HepG2 (cell line): ENCODE results near the gene LAMB2. TPM values are rescaled to one million over a fixed set of nuclear protein-coding genes. Genes with fewer than 3 reads are reported as not detected.

Experiments
- ARNTL ChIP-seq: sonication (generic); formaldehyde crosslinking; IDR thresholded peaks from 2 replicates; pipeline ENCODE4 v1.4.0; 2020; ENCODE audit warnings: mild to moderate bottlenecking, missing genetic modification reagents
- CHD4 ChIP-seq: fragments of 200-600 bp; sonication (generic); IDR thresholded peaks from 2 replicates; pipeline ENCODE4 v1.7.0; 2017; ENCODE audit warnings: mild to moderate bottlenecking, low read length, borderline replicate concordance
- EEA1 ChIP-seq: sonication (generic); formaldehyde crosslinking; IDR thresholded peaks from 2 replicates; pipeline ENCODE4 v1.5.1; 2020; ENCODE audit warnings: mild to moderate bottlenecking, missing genetic modification reagents, borderline replicate concordance
- FOSL1 ChIP-seq: sonication (generic); formaldehyde crosslinking; IDR thresholded peaks from 2 replicates; pipeline ENCODE4 v1.9.0; 2021; ENCODE audit warnings: missing genetic modification reagents, borderline replicate concordance
- HHEX ChIP-seq: IDR thresholded peaks from 2 replicates; pipeline ENCODE4 v1.6.1; 2016; ENCODE audit warnings: control low read depth
- RARA ChIP-seq: IDR thresholded peaks from 2 replicates; pipeline ENCODE4 v1.6.1; 2016; ENCODE audit warnings: missing genetic modification reagents, missing compliant biosample characterization
- SCMH1 ChIP-seq: sonication (generic); formaldehyde crosslinking; IDR thresholded peaks from 2 replicates; pipeline ENCODE4 v1.9.0; 2021; ENCODE audit warnings: missing genetic modification reagents, mild to moderate bottlenecking, borderline replicate concordance
- SOX5 ChIP-seq: IDR thresholded peaks from 2 replicates; pipeline ENCODE4 v1.6.1; 2016; ENCODE audit warnings: borderline replicate concordance
- SP140L ChIP-seq: sonication (generic); formaldehyde crosslinking; IDR thresholded peaks from 2 replicates; pipeline ENCODE4 v1.4.0; 2020; ENCODE audit warnings: missing genetic modification reagents, borderline replicate concordance
- SYNCRIP ChIP-seq: fragments of 200-400 bp; formaldehyde crosslinking; IDR thresholded peaks from 2 replicates; pipeline ENCODE4 v1.6.1; 2018; ENCODE audit warnings: mild to moderate bottlenecking, low read depth, low read length; ENCODE audit not compliant: insufficient read depth
- TP53 ChIP-seq: sonication (generic); formaldehyde crosslinking; conservative IDR thresholded peaks from 2 replicates; pipeline ENCODE4 v1.4.0; 2020; ENCODE audit warnings: missing genetic modification reagents
- ZFP62 ChIP-seq: sonication (generic); formaldehyde crosslinking; IDR thresholded peaks from 2 replicates; pipeline ENCODE4 v1.4.0; 2020; ENCODE audit warnings: missing genetic modification reagents
- ZFX ChIP-seq: sonication (generic); formaldehyde crosslinking; IDR thresholded peaks from 2 replicates; pipeline ENCODE4 v1.4.0; 2020; ENCODE audit warnings: mild to moderate bottlenecking, low read depth, missing genetic modification reagents, moderate library complexity
- ZKSCAN5 ChIP-seq: sonication (generic); formaldehyde crosslinking; IDR thresholded peaks from 2 replicates; pipeline ENCODE4 v1.5.1; 2020; ENCODE audit warnings: mild to moderate bottlenecking, missing genetic modification reagents
- ZNF207 ChIP-seq: fragments of 450-650 bp; IDR thresholded peaks from 2 replicates; pipeline ENCODE4 v1.6.1; 2016; ENCODE audit warnings: antibody characterized with exemption, borderline replicate concordance
- ZNF276 ChIP-seq: sonication (generic); formaldehyde crosslinking; IDR thresholded peaks from 2 replicates; pipeline ENCODE4 v1.4.0; 2020; ENCODE audit warnings: mild to moderate bottlenecking, low read depth, missing genetic modification reagents
- ZNF337 ChIP-seq: sonication (generic); formaldehyde crosslinking; IDR thresholded peaks from 2 replicates; pipeline ENCODE4 v1.5.1; 2020; ENCODE audit warnings: missing genetic modification reagents, low read depth, mild to moderate bottlenecking, borderline replicate concordance
- ZNF564 ChIP-seq: sonication (generic); formaldehyde crosslinking; IDR thresholded peaks from 2 replicates; pipeline ENCODE4 v1.8.1; 2023; ENCODE audit warnings: mild to moderate bottlenecking, missing genetic modification reagents
- ZNF609 ChIP-seq: sonication (generic); formaldehyde crosslinking; IDR thresholded peaks from 2 replicates; pipeline ENCODE4 v1.4.0; 2020; ENCODE audit warnings: mild to moderate bottlenecking, missing genetic modification reagents, borderline replicate concordance
- ZNF777 ChIP-seq: sonication (generic); formaldehyde crosslinking; IDR thresholded peaks from 2 replicates; pipeline ENCODE4 v1.4.0; 2020; ENCODE audit warnings: missing genetic modification reagents
- ZNF850 ChIP-seq: sonication (generic); formaldehyde crosslinking; conservative IDR thresholded peaks from 2 replicates; pipeline ENCODE4 v1.9.0; 2021; ENCODE audit warnings: mild to moderate bottlenecking, missing genetic modification reagents
- ZSCAN29 ChIP-seq: sonication (generic); formaldehyde crosslinking; conservative IDR thresholded peaks from 2 replicates; pipeline ENCODE4 v1.4.0; 2020; ENCODE audit warnings: mild to moderate bottlenecking, missing genetic modification reagents
- polyA plus RNA-seq, 8 experiments: library from polyadenylated mRNA; depleted of rRNA in 3 of 8; stranded (reverse) in 7 of 8; unstranded in 1 of 8; fragments of >200 nt; fragmentation: Illumina TruSeq in 4 of 8; extraction: Trizol in 4 of 8; gene quantifications; 2 replicates each; pipeline versions ENCODE4 v1.2.1 to v1.2.3, GENCODE V29; 2011 to 2016; ENCODE audit warnings: low read depth in 4 of 8, missing spikeins in 1 of 8, mixed read lengths in 1 of 8; ENCODE audit not compliant: insufficient read depth in 1 of 8
- total RNA-seq, 5 experiments: library from RNA; depleted of rRNA; stranded (reverse); fragments of >200 nt; fragmentation: Illumina TruSeq; extraction: Trizol; gene quantifications; 2 replicates each; pipeline ENCODE4 v1.2.3, GENCODE V29; 2016; ENCODE audit warnings: low read depth in 1 of 5
- TF ChIP-seq, protein P1 (sequence below): sonication (generic); formaldehyde crosslinking; IDR thresholded peaks from 2 replicates; pipeline ENCODE4 v1.4.0; 2020; ENCODE audit warnings: missing genetic modification reagents

The LAMB2 gene
- total and polyA plus RNA-seq, 2 of the 13 experiments (the other 11 are each of a cell fraction or from before 2014, with no cell fraction given) = 208 to 443 TPM

DNA sequence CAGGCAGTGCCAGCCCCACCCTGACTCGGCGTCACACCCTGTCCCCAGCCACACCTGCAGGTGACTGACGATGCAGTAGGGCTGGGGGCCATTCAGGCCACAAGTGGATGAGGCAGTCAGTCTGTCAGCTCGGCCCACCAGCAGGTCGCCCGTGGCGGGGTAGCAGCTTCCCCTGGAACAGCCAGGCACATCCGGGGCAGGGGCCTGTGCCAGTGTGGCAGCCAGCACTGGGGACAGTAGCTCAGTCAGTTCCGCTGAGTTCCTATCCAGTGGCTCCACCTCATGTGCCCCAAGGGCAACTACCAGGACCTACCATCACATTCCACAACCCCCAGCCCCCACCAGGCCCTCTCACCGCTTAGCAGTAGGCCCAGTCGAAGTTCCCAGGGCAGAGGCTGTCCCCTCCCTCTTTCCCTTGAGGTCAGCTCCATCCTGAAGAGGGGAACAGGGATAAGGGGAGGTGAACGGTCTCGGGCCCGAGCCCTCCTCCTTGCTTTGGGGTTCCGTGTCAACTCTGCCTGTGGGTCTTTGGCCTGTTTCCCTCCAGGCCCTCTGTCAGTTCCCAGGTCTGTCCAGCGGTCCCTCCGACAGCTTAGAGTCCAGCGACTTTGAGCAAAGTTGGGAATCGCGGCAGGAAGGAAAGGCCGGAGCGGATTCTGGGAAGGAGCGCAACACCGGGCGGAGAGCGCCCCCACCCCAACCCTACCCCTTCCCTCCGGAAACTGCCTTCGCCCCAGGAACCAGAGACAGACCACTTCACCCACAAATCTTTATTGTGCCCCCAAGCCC lies at the start of gene LAMB2 (continued):
- TF ChIP-seq SYNCRIP (no peak), ZNF777 (CRISPR knock-in tag) (peak; percentile 80), SP140L (CRISPR knock-in tag) (no peak), ZNF850 (CRISPR knock-in tag) (0 out of 2 replicates have a peak, but pooled peaks have one; percentile 62), FOSL1 (CRISPR knock-in tag) (no peak), ZNF276 (CRISPR knock-in tag) (peak; percentile 62; the same call in 1 of the 2 replicates), ZNF564 (no peak; the same call in 1 of the 2 replicates), HHEX (no peak), TP53 (CRISPR knock-in tag) (no peak), ARNTL (CRISPR knock-in tag) (0 out of 2 replicates have a peak, but pooled peaks have one; percentile 14), RARA (CRISPR knock-in tag) (no peak), ZSCAN29 (no peak), CHD4 (no peak), ZNF609 (CRISPR knock-in tag) (no peak), ZNF207 (no peak), SOX5 (CRISPR knock-in tag) (no peak), ZKSCAN5 (CRISPR knock-in tag) (no peak), ZFP62 (CRISPR knock-in tag) (no peak), SCMH1 (no peak), ZFX (CRISPR knock-in tag) (peak; percentile 99), ZNF337 (CRISPR knock-in tag) (no peak), EEA1 (CRISPR knock-in tag) (no peak)
- TF ChIP-seq, protein P1, sequence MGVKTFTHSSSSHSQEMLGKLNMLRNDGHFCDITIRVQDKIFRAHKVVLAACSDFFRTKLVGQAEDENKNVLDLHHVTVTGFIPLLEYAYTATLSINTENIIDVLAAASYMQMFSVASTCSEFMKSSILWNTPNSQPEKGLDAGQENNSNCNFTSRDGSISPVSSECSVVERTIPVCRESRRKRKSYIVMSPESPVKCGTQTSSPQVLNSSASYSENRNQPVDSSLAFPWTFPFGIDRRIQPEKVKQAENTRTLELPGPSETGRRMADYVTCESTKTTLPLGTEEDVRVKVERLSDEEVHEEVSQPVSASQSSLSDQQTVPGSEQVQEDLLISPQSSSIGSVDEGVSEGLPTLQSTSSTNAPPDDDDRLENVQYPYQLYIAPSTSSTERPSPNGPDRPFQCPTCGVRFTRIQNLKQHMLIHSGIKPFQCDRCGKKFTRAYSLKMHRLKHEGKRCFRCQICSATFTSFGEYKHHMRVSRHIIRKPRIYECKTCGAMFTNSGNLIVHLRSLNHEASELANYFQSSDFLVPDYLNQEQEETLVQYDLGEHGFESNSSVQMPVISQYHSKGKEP (CRISPR knock-in tag) = no peak
